GM19193 (cell line): ENCODE results near the gene ZNF746.

Experiments
- POLR2A ChIP-seq: IDR thresholded peaks from 4 replicates; pipeline ENCODE4 v1.6.1; 2011; ENCODE audit not compliant: insufficient read depth, insufficient read length; ENCODE audit errors: extremely low read depth

ZNF746 gene

DNA sequence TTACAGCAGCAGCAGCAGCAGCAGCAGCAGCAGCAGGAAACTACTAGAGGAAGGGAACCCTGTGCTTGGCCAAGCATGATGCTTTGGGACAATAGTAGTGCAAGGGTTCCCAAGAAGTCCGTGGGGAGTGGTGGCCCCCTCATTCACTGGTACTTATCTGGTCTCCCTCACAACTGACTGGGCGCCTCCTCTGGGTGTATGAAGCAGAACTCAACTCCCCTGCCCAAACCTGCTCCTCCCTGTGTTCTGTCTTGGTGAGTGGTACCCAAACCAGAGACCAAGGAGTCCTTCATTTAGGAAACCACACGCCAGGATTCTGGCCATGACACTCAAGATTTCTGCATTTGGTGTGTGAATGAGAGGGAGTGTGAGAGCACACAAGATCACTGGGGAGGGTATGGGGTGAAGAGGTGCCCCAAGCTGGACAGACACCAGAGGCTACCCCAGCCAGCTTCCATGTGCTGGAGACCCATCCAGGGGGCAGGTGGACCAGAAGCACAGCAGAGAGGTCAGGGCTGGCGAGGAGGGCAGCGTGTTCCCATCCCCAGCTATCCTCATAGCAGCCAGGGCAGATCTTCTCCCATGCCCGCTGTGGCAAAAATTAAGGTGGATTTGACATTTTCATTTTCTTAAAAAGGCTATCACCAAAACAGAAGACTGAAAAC lies 26.2 kb downstream of the ZNF746 start:
- no peak for TF ChIP-seq POLR2A

DNA sequence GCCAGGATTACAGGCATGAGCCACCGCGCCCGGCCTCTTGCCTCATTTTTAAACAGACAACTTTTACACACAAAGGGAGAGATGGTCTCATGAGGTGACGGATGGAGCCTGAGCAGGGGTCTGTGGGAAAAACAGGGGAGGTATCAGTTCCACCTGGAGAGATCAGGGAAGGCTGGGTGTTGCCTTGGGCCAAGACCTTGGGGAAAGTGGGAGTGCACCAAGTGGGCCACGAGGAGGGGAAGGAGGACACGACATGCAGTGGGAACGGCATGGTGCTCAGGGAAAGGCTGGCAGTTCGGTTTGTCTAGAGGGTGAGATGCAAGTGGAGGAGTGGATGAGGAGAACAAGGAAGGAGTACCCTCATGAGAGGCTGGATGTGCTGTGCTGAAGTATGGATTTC lies 27.8 kb downstream of the ZNF746 start:
- no peak for TF ChIP-seq POLR2A

DNA sequence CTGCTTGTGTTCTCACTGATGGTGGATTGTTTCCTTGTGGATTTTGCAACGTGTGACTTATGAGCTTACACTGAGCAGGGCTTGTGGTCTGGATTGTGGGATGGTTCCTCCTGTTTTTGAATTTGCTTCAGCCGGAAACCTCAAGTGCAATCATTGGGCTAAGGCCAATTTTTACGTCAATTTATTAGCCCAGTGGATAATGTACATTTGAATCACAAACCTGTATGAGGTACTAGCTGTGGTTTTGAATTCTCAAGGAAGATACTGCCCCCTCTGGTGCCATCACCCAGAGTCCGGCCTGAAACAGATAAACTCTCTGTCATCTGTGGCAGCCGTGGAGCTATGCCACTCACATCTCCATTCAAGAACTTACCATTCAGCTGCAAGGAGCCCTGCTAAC lies 29.4 kb downstream of the ZNF746 start:
- no peak for TF ChIP-seq POLR2A

DNA sequence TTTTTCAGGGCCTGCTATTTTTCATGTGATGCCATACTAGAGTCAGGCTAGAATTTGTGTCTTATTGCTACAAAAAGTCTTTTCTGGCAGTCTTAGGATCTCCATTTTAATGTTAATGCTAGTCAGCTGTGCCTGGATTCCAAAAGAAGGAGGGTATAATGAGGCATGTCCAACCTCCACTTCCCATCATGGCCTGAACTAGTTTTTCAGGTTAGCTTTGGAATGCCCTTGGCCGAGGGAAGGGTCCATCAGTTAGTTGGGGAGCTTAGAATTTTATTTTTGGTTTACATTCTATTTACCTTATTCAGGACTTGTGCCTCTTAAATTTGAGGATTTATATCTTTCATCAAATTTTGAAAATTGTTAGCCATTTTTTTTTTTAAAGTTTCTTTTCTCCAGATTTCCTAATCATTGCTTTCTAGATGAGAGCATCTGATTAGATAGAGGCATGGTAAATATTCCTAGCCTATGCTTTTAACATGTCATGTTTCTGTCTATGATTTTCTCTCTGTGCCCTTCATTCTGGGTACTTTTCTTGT lies 30.2 kb downstream of the ZNF746 start:
- no peak for TF ChIP-seq POLR2A

DNA sequence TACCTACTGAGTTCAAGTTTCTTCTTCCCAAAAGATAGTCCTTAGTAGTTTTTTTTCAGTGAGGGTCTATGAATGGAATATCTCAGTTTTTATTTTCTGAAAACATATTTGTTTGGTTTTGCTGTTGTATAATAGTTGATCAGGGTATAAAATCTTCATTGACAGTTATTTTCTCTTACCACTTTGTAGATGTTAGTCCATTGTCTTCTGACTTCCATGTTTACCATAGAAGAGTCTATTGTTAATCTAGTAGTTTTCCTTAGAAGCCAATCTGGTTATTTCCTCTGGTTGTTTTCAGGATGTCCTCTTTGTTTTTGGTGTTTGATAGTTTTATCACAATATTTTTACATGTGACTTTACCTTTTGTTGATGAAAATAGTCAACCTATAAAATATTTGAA lies 31.2 kb downstream of the ZNF746 start:
- no peak for TF ChIP-seq POLR2A

DNA sequence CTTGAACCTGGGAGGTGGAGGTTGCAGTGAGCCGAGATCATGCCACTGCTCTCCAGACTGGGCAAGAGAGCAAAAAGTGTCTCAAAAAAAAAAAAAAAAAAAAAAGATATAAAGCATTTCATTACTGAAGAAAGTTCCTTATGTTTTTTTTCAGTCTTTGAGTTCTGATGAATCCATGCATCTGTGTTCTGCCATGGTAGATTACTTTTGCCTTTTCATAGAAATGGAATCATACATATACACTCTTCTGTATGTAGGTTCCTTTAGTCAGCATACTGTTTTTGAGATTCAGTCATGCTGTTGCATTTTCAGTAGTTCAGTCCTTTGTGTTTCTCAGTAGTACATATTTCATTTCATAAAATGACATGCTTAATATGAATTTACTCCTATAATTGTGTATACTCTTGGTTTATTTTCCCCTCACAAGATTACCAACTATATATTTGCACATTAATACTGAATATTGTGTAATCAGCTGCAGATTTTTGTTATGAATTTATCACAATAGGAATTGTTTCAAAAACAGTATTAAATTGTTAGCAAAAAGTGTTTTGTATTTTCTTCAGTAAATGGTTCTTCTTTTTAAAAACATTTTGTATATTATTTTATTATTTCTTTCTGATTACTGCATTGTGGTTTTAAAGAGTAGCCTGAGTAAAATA lies 34.0 kb downstream of the ZNF746 start:
- TF ChIP-seq POLR2A, result no peak

DNA sequence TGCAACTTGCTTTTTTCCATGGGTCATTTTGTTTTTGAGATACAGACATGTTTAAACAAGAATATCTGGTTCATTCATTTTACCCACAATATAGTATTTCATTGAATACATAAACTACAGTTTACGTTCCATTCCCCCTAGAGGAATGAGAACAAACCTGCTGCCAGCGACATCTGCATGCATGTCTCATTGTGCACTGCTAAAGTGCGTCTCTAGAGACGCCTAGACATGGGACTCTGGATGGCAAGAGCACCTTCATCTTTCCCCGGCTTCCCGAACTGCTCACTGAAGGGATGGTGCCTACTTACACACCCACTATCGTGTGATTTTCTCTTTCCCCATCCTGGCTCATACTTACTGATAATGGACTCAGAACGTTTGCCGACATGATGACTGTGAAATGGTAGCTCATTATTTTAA lies 35.5 kb downstream of the ZNF746 start:
- no peak for TF ChIP-seq POLR2A

DNA sequence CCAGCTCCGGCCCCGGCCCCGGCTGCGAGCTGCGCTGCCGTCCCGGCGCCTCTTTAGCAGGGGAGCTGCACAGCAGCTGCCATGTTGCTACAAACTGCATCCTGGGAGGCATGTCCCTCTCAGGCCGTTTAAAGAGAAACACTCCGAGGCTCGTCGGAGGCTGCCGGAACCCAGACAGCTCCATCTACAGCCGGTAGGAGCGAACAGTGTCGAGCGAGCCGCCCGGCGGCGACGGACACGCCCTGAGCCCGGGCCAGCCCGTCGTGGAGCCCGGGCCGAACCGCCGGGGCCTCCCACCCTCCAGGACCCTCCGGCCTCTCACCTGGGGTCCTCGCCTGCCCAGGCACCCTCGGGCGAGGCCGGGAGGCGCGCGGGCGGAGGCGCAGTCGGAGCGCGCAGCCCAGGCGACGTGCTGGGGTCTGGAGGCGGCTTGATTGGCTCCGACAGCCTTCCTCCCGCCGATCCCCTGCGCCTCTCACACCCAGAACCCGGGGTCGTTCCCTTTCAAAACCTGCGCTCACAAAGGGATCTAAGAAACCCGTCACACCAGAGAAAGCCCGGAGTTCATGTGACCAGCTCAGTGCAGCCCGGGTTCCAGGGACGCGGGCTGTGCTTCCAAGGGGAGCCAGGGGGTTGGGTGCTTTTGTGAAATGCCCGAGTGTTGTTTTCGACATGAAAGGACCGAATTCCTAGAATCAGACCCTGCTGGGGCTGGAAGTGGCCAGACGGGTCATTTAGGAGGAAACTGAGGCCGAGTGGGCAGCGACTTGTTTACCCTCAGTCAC lies 36.9 kb downstream of the ZNF746 start, which contains the start of gene ZNF777:
Gene ZNF777, minus strand, starts transcription at position 570 of the 785 bp plus-strand sequence. CDS start 5,040 bp downstream, outside the sequence.
- peak; percentile 81 for TF ChIP-seq POLR2A

DNA sequence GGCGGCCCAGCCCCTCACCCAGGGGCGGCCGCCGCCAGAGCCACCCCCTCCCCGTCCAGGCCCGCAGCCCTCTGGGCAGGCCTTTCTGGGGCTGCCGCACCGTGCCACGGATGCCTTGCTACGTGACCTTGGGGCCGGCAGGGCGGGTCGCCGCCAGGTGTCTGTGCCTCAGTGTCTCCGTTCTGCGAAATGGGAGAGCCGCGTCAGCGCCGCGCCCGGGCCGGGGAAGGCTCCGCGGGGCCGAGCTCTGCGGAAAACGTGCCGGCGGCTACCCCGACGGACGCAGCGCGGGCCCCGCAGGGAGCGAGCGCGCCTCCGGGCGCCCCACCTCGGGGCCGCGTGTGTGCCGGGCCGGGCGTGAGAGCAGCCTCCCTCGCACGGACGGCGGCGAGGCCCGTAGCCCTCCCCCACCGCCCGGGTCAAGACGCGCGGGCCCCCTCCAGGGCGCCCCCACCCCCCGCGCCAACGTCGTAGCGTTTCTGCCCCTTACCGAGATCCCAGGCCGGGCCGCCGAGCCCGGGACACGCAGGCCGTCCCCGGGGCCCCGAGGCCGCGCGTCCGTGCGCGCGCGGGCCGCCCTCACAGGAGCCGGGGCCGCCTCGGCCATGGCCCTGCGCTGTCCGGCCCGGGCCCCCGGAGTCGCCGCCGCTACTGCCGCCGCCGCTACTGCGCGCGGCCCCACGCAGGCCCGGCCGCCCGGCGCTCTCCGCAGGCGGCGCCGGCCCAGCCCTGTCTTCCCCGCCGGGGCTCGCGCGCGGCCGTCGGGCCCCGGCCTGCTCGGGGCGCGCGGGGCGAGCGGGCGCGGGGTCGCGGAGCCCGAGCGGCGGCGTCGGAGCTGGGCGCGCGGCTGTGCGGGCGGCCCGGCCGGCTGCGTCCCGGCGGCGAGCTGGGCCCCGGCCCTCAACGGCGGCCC lies 37.8 kb downstream of the ZNF746 start:
- TF ChIP-seq POLR2A, result no peak

DNA sequence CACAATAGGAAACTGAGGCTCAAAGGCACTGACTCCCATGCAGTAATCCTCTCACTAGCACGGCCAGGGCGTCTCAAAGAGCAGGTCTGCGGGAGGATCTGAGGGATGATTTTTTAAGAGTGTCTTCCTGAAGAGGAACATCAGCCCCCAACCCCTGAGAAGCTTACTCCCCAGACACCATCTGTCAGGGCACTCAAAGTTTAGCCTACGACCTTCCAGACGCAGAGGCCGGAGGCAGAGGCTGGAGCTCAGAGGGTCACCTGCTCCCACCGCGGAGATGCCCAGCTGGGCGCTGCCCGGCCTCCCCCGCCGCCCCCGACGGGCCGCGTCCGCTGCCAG lies 38.4 kb downstream of the ZNF746 start:
- no peak for TF ChIP-seq POLR2A

DNA sequence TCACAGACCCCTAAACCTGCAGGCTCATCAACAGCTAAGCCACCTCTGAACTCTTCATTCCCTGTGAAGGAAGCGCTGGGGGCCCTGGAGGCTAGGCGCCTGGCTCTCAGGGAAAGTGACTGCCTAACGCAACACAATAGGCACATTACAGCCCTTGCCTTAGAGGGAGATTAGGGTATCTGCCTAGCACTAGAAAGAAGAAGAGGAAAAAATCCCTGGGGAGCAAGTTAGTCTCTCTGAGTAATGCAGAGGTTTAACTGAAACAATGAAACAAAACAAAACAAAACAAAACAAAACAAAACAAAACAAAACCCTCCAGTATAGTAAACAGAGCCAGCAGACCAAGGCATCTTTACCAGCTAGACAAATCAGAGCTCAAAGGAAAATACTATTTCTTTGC lies 39.4 kb downstream of the ZNF746 start:
- no peak for TF ChIP-seq POLR2A

DNA sequence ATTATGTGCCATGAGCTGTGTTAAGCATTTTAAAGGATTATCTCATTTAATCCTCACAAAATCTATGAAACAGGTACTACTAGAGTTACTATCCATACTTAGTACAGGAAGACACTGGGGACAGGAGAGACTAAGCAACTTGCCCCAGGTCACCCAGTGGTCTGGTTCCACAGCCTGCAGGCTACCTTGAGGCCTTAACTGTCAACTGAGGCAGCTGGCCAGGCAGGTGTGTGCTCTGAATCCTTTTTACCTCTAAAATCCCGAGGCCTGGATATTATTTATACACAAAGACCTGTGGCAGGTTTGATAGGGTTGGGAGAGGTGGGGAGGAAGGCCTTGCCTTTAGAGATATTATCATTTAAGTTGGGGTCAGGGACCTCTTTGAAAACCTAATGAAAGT lies 39.8 kb downstream of the ZNF746 start:
- TF ChIP-seq POLR2A, result no peak

DNA sequence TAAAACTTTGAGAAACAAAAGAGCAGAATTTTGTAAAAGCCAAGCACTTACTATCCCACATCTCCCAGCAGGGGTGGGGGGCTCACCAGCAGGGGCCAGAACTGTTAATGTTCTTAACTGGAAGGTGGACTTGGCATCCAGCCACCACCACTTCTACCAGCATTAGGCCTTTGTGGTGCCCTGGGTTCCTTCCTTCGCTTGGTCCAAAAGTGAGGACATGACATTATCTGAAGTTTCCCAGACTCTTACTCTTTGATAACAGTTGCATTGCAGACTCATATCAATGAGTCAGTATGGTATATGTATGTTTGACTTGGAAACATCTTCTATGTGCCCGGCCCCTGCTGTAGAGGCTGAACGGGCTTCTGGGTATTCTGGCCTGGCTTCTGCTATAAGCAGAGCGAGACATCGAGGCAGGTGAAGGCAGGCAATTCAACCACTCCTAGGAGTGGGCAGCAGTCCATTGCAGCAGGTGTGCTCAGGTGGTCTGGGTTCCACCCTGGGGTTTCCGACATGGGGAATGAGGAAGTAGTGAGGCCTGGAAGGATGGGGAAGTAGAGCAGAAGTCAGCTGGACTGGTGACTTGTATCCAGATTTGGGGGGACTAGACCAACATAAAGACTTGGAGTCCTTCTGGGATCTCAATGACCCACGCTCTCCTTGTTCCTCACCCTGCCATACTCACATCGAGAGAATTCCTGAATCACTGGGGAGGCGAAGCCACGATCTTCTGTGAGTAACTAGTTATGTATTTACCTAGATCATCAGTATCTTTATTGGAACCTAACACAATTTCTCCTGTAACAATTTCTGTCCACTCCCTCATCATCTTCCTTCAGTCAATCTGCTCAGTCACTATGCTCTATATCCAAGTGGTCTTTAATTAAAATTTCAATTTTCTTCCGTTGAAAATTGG lies 40.8 kb downstream of the ZNF746 start:
- TF ChIP-seq POLR2A, result no peak

DNA sequence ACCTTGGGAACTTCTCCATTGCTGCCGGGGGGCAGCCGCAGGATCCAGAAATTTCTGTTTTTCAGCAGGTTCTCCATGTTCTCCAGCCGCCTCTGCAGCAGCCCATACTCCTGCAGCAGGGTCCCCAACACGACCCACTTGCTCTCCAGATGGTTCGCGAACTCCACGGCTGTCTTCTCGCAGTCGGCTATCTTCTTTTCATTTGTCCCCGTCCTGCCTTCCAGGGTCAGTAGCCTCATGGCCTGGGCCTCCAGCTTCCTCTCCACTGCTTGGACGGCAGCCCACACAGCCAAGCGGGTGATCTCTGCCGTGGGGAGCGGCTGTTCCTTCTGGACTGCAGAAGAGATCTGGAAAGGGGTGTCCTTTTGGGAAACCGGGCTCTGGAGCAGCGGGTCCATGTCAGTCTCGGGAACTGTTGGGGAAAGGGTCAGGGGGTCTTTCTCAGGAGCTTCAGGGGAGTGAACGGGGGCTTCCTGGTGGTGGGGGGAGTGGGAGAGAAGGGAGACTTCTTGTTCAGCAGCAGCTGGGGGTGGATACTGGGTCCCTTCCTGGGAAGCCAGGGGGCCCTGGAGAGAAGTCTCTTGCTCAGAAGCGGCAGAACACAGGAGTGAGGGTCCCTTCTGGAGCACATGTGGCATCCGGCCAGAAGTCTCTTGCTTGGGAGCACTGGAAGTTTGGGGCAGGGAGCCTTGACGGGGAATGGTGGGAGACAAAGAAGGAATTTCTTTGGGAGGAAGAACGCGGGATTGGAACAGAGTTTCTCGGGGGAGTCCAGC lies 42.2 kb downstream of the ZNF746 start:
- no peak for TF ChIP-seq POLR2A

DNA sequence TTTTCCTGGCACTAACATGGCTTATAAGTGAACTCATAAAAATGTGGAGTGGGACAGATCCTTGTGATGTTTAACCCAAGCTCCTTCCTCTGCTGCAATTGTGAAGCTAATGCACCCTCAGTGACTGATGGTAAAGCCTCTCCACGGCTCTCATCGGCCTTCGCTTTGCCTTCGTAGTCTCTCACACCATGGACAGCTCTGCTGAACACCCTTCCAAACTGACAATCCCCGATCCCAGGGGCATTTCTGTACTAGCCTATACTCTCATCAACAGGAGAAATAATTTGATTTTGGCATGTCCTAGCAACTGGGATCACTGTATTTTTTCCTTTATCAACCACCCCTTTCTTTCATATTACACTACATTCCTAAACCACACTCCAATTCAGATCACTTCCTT lies 42.9 kb downstream of the ZNF746 start:
- TF ChIP-seq POLR2A, result no peak
